ENCODE results near the gene PNN.
"Not testable (repeated sequence)": the region's sequence is repeated elsewhere in the genome, so short reads cannot be mapped to it uniquely, and the experiment has no call there.

PNN gene

DNA sequence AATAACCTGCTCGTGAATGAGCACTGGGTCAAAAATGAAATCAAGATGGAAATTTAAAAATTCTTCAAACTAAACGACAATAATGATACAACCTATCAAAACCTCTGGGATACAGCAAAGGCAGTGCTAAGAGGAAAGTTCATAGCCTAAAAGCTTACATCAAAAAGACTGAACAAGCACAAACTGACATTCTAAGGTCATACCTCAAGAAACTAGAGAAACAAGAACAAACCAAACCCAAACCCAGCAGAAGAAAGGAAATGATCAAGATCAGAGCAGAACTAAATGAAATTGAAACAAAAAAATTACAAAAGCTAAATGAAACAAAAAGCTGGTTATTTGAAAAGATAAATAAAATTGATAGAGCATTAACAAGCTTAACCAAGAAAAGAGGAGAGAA is 32.4 kb downstream of the PNN start:
- not testable (repeated sequence) for H4K12ac ChIP-seq (ENCODE audit: low read depth, low read length); H3K9me3 ChIP-seq (ENCODE audit: insufficient read depth, low read depth, low read length); H3K27ac ChIP-seq (ENCODE audit: low read depth, low read length); H3K23ac ChIP-seq (ENCODE audit: low read length); H3K18ac ChIP-seq (ENCODE audit: low read length); H3K36me3 ChIP-seq (ENCODE audit: control insufficient read depth in 1 of 2, insufficient read depth in 2 of 2, low read length in 2 of 2); H3K79me2 ChIP-seq (ENCODE audit: control insufficient read depth, insufficient read depth, low read length, poor library complexity); H3K9ac ChIP-seq (ENCODE audit: low read length); H2BK120ac ChIP-seq (ENCODE audit: insufficient read depth, low read length, poor library complexity); H2AFZ ChIP-seq (ENCODE audit: insufficient read depth, low read length, poor library complexity); H3K4ac ChIP-seq (ENCODE audit: low read depth, low read length); H4K91ac ChIP-seq (ENCODE audit: low read depth, low read length); DNase-seq; H2BK5ac ChIP-seq (ENCODE audit: low read depth, low read length, poor library complexity); H3K27me3 ChIP-seq (ENCODE audit: insufficient read depth, low read length); H3K4me2 ChIP-seq (ENCODE audit: low read length); H2BK12ac ChIP-seq (ENCODE audit: low read length); H3K14ac ChIP-seq (ENCODE audit: low read length); H3K4me3 ChIP-seq (ENCODE audit: low read depth, low read length); H4K8ac ChIP-seq (ENCODE audit: low read depth, low read length); H2AK5ac ChIP-seq (ENCODE audit: low read length)
- no CpG with 5 or more reads among the region's 2 CpGs for WGBS (ENCODE audit: extremely low coverage, insufficient coverage, insufficient read length)
- Histone ChIP-seq H3K4me1 (ENCODE audit: control insufficient read depth in 1 of 2, insufficient read depth in 2 of 2, low read length in 2 of 2) (peaks cover 12 to 16% of the 10 kb centered on the region in 2 experiments), H3K79me1 (ENCODE audit: low read length) (peaks cover 11% of the 10 kb centered on the region)

GRCh38 chr14:39211109-39211741 is 36.2 kb downstream of the PNN start:
- no peaks in the 10 kb centered on the region for H3K36me3 ChIP-seq (ENCODE audit: control insufficient read depth in 1 of 2, insufficient read depth in 2 of 2, low read length in 2 of 2)
- no peaks in the 10 kb centered on the region for H3K27me3 ChIP-seq (ENCODE audit: insufficient read depth, low read length)
- H3K4me3 ChIP-seq (ENCODE audit: low read depth, low read length): no peak overlapping the region
- H3K4me2 ChIP-seq (ENCODE audit: low read length): no peak overlapping the region
- H2BK5ac ChIP-seq (ENCODE audit: low read depth, low read length, poor library complexity): no peak overlapping the region
- DNase-seq: no peak
- H4K12ac ChIP-seq (ENCODE audit: low read depth, low read length): no peak overlapping the region
- no peak overlapping the region for H2AFZ ChIP-seq (ENCODE audit: insufficient read depth, low read length, poor library complexity)
- H3K27ac ChIP-seq (ENCODE audit: low read depth, low read length): no peak overlapping the region
- H3K9ac ChIP-seq (ENCODE audit: low read length): no peak overlapping the region
- WGBS (ENCODE audit: extremely low coverage, insufficient coverage, insufficient read length): no CpG with 5 or more reads among the region's 15 CpGs
- H3K79me1 ChIP-seq (ENCODE audit: low read length): no peaks in the 10 kb centered on the region
- no peak overlapping the region for H4K8ac ChIP-seq (ENCODE audit: low read depth, low read length)
- no peak overlapping the region for H4K91ac ChIP-seq (ENCODE audit: low read depth, low read length)
- H3K4me1 ChIP-seq (ENCODE audit: control insufficient read depth in 1 of 2, insufficient read depth in 2 of 2, low read length in 2 of 2): peaks cover 3% of the 10 kb centered on the region in 2 experiments
- H2BK120ac ChIP-seq (ENCODE audit: insufficient read depth, low read length, poor library complexity): no peak overlapping the region
- H3K14ac ChIP-seq (ENCODE audit: low read length): no peak overlapping the region
- H3K79me2 ChIP-seq (ENCODE audit: control insufficient read depth, insufficient read depth, low read length, poor library complexity): no peaks in the 10 kb centered on the region
- H2AK5ac ChIP-seq (ENCODE audit: low read length): no peak overlapping the region
- H3K23ac ChIP-seq (ENCODE audit: low read length): no peak overlapping the region
- H3K9me3 ChIP-seq (ENCODE audit: insufficient read depth, low read depth, low read length): no peaks in the 10 kb centered on the region
- H3K18ac ChIP-seq (ENCODE audit: low read length): no peak overlapping the region
- no peak overlapping the region for H3K4ac ChIP-seq (ENCODE audit: low read depth, low read length)
- H2BK12ac ChIP-seq (ENCODE audit: low read length): no peak overlapping the region

GRCh38 chr14:39212034-39212433 is 37.0 kb downstream of the PNN start:
- Histone ChIP-seq H3K18ac (ENCODE audit: low read length) (no peak overlapping the region), H2AK5ac (ENCODE audit: low read length) (no peak overlapping the region), H3K4ac (ENCODE audit: low read depth, low read length) (no peak overlapping the region), H4K91ac (ENCODE audit: low read depth, low read length) (no peak overlapping the region), H3K4me2 (ENCODE audit: low read length) (no peak overlapping the region), H3K14ac (ENCODE audit: low read length) (no peak overlapping the region), H3K27me3 (ENCODE audit: insufficient read depth, low read length) (no peaks in the 10 kb centered on the region), H3K36me3 (ENCODE audit: control insufficient read depth in 1 of 2, insufficient read depth in 2 of 2, low read length in 2 of 2) (no peaks in the 10 kb centered on the region), H4K12ac (ENCODE audit: low read depth, low read length) (no peak overlapping the region), H3K9ac (ENCODE audit: low read length) (no peak overlapping the region), H3K23ac (ENCODE audit: low read length) (no peak overlapping the region), H2BK12ac (ENCODE audit: low read length) (no peak overlapping the region), H3K4me3 (ENCODE audit: low read depth, low read length) (no peak overlapping the region), H2BK120ac (ENCODE audit: insufficient read depth, low read length, poor library complexity) (no peak overlapping the region), H3K4me1 (ENCODE audit: control insufficient read depth in 1 of 2, insufficient read depth in 2 of 2, low read length in 2 of 2) (peaks cover 3% of the 10 kb centered on the region in 2 experiments), H2AFZ (ENCODE audit: insufficient read depth, low read length, poor library complexity) (no peak overlapping the region), H3K79me2 (ENCODE audit: control insufficient read depth, insufficient read depth, low read length, poor library complexity) (no peaks in the 10 kb centered on the region), H4K8ac (ENCODE audit: low read depth, low read length) (no peak overlapping the region), H3K79me1 (ENCODE audit: low read length) (no peaks in the 10 kb centered on the region), H3K27ac (ENCODE audit: low read depth, low read length) (no peak overlapping the region), H3K9me3 (ENCODE audit: insufficient read depth, low read depth, low read length) (no peaks in the 10 kb centered on the region), H2BK5ac (ENCODE audit: low read depth, low read length, poor library complexity) (no peak overlapping the region)
- DNase-seq: no peak
- no CpG with 5 or more reads among the region's 3 CpGs for WGBS (ENCODE audit: extremely low coverage, insufficient coverage, insufficient read length)

GRCh38 chr14:39212693-39213092 is 37.6 kb downstream of the PNN start:
- no peak overlapping the region for H3K18ac ChIP-seq (ENCODE audit: low read length)
- H2BK120ac ChIP-seq (ENCODE audit: insufficient read depth, low read length, poor library complexity): no peak overlapping the region
- no peak overlapping the region for H3K14ac ChIP-seq (ENCODE audit: low read length)
- H3K4me3 ChIP-seq (ENCODE audit: low read depth, low read length): no peak overlapping the region
- H3K9ac ChIP-seq (ENCODE audit: low read length): no peak overlapping the region
- no CpG with 5 or more reads among the region's 1 CpG for WGBS (ENCODE audit: extremely low coverage, insufficient coverage, insufficient read length)
- peaks cover 7 to 9% of the 10 kb centered on the region in 2 experiments for H3K4me1 ChIP-seq (ENCODE audit: control insufficient read depth in 1 of 2, insufficient read depth in 2 of 2, low read length in 2 of 2)
- no peak overlapping the region for H2AK5ac ChIP-seq (ENCODE audit: low read length)
- no peaks in the 10 kb centered on the region for H3K36me3 ChIP-seq (ENCODE audit: control insufficient read depth in 1 of 2, insufficient read depth in 2 of 2, low read length in 2 of 2)
- no peak overlapping the region for H2BK12ac ChIP-seq (ENCODE audit: low read length)
- H3K23ac ChIP-seq (ENCODE audit: low read length): no peak overlapping the region
- H4K91ac ChIP-seq (ENCODE audit: low read depth, low read length): no peak overlapping the region
- H3K79me2 ChIP-seq (ENCODE audit: control insufficient read depth, insufficient read depth, low read length, poor library complexity): no peaks in the 10 kb centered on the region
- no peak for DNase-seq
- H4K12ac ChIP-seq (ENCODE audit: low read depth, low read length): no peak overlapping the region
- no peak overlapping the region for H3K4ac ChIP-seq (ENCODE audit: low read depth, low read length)
- no peak overlapping the region for H2AFZ ChIP-seq (ENCODE audit: insufficient read depth, low read length, poor library complexity)
- peaks cover 4% of the 10 kb centered on the region for H3K79me1 ChIP-seq (ENCODE audit: low read length)
- no peak overlapping the region for H4K8ac ChIP-seq (ENCODE audit: low read depth, low read length)
- H3K4me2 ChIP-seq (ENCODE audit: low read length): no peak overlapping the region
- no peak overlapping the region for H3K27ac ChIP-seq (ENCODE audit: low read depth, low read length)
- no peak overlapping the region for H2BK5ac ChIP-seq (ENCODE audit: low read depth, low read length, poor library complexity)
- no peaks in the 10 kb centered on the region for H3K27me3 ChIP-seq (ENCODE audit: insufficient read depth, low read length)
- no peaks in the 10 kb centered on the region for H3K9me3 ChIP-seq (ENCODE audit: insufficient read depth, low read depth, low read length)

Measured in trophoblast cell (in vitro differentiated cells and primary cell).